GM21737 (cell line): ENCODE data around the gene GPR155.

Source experiments
- ATAC-seq: cut with Tn5 transposase; IDR thresholded peaks from one replicate; pipeline ENCODE4 v1.9.1; 2021; ENCODE audit warnings: mild to moderate bottlenecking, moderate library complexity; ENCODE audit not compliant: unreplicated experiment

The GPR155 gene

GRCh38 chr2:174383796-174384195 lies 103.0 kb downstream of the GPR155 start:
- ATAC-seq = no peak
